Activated CD4-positive, alpha-beta T cell treated with anti-CD3 and anti-CD28 coated beads, Interleukin-2, Interleukin-6, amounts not matched to agents 100 ng/mL and 50 ng/mL, durations not matched to agents 16 hours and 8 hours (primary cell): ENCODE results near the gene MCTP2.

Experiments used
- DNase-seq: peaks from one replicate; pipeline ENCODE4 v3.0.0-alpha.2; 2020

The MCTP2 gene

GRCh38 chr15:94359716-94360115, 128.4 kb downstream of the MCTP2 start:
- DNase-seq: no peak

- no peak for DNase-seq
These were observed 128.9 kb downstream of the MCTP2 start for GRCh38 chr15:94360251-94360685.

DNA sequence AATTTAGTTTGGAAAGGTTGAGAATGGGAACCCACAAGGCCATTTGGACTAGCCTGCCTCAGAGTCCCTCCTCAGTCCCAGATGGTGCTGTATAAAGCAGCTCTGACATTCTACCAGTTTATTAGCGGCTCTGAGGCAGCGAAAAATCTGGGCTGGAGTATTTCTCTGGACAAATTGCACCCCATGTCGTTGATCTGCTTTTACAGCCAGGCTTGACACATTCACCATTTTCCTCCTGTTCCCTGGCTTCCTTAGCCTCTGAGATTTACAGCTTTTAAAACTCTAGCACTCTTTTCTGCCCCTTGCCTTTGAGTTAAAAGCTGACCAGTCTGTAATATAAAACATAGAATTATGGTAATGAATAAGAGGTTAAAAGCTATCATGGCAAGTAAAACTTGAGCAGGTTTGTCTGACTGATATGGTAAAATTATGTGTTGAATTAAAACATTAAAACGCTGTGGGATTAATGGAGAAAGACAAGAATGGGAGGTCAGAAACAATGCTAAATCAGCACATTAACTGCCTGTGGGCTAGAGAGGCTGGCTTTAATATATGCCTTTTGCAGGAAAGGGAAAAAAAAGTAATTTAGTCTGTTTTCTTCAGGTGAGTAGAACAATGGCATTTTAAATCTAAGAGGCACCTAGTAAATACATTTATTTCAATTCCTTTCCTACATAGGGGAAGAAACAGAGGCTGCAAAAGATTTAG, 131.2 kb downstream of the MCTP2 start:
- DNase-seq: no peak

- no peak for DNase-seq
These were observed 132.0 kb downstream of the MCTP2 start for GRCh38 chr15:94363382-94363781.

- no peak for DNase-seq
These were observed 135.4 kb downstream of the MCTP2 start for GRCh38 chr15:94366781-94367180.

DNA sequence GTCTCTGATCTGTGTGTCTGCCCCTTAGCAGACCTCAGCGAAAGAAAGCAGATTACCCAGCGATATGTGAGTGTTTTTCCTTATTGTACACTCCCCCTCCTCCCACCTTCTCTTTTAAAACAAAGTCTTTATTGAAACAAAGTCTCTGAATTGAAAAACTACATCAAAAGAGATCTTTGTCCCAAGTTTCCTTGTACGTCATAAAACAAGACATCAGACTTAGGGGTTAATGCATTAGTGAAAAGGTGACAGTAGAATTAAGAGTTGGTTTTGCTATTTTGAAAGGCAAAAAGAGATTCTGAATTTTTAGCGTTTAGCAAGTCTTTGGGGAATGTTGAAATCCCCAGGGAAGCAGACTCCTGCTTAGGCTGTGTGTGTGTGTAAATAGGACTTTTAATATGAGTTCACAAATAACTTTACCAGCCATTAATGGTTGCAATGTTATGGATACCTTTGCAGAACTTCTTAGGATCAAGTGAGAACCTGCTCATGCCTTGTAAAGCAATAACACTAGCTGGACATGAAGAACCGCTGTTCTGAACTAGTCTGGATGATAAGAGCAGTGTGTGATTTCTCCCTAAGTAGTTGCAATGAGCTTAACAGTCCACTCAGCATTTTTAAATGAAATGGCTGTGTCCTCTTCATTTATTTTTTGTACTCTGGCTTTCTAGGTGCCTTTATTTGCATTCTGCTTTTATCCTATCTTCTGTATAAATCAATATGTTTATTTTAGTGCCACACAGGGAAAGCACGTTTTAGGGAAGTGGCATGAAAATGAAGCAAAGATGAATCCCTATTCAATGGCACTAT, 136.6 kb downstream of the MCTP2 start:
- no peak for DNase-seq

- DNase-seq: no peak
These were observed 139.0 kb downstream of the MCTP2 start for GRCh38 chr15:94370206-94370935.

DNA sequence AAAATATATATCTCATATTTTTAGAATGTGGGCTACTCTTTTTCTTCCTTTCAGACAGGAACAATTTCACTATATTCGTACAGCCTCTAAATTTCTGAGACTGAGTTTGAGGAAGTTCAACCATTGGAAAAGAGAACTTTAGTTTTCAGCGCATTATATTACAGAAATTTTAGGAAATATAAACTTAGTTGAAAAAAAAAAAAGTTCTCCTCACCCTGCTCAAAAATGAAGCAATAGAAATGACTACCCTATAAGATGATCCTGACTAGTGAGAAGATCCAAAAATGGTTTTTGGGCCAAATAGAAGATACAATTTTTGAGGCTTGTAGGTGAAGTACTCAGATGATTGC, 139.6 kb downstream of the MCTP2 start:
- no peak for DNase-seq

DNA sequence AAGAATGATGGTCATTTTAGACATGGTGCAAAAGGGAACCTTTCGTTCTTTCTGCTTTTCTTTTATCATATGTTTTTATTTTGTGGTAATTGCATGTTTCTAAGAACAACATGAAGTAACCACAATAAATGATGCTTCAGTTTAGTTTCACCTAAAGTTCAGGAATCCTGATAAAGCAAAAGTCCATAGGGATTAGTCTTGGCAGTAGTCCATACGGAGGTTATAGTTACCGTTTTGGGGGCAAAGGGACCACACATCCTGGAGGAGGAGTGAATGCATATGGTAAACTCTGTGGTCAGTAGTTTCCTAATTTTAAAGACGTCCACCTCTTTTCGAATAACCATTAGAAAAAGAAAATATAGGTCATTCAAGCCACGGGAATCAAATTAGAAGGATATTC, 141.5 kb downstream of the MCTP2 start:
- DNase-seq: no peak

GRCh38 chr15:94375997-94376396, 144.6 kb downstream of the MCTP2 start:
- DNase-seq: no peak

DNA sequence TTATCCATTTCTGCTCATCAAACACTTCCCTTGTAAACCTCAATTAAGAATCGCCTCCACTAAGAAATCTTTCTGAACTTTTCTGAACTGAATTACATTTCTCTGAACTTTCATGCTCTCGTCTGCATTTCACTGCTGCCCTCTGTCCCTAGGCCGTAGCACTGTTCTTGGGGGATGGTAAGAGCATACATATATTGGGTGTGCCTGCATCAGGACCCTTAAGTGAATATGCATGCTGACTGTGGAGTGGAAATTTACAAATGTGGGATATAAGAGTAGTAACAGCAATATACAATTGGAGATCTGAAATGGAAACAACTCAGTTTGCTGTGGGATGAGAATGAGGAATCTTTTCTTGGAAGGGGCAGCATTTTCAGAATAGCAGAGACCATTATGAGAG, 148.6 kb downstream of the MCTP2 start:
- DNase-seq: no peak

DNA sequence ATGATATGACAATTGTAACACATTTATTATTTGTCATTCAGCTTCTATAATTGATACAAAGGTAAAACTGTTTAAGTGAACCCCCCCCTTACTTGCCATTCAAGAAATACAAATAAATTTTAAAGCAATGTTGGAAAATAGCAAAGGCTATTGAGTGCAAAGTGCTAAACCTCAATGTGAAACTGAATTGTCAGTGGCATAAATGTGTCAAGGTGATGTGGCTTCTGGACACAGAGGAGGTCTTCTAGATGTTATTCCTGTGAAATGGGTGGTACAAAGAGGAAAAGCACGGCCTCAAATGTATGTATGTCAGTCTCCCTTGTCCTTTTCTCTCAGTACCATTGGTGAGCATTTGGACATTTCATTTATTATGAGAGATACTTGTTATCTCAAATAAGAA, 149.4 kb downstream of the MCTP2 start:
- no peak for DNase-seq

GRCh38 chr15:94381384-94381783, 150.0 kb downstream of the MCTP2 start:
- DNase-seq: no peak

GRCh38 chr15:94383041-94383440, 151.7 kb downstream of the MCTP2 start:
- no peak for DNase-seq

DNA sequence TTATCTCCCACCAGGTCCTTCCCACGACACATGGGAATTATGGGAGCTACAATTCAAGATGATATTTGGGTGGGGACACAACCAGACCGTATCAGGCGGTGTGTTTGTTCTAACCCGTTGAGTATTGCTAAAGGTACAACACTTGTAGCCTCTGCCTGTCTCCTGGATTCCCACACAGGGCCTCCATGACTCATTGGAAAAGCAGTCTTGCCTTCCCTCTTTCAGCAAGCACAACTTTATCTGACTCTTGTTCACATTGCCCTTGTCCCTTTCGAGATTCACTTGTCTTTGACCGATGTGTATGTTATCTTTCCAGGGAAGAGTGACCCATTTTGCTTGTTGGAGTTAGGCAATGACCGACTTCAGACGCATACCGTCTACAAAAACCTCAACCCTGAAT, 152.3 kb downstream of the MCTP2 start:
- no peak for DNase-seq

DNA sequence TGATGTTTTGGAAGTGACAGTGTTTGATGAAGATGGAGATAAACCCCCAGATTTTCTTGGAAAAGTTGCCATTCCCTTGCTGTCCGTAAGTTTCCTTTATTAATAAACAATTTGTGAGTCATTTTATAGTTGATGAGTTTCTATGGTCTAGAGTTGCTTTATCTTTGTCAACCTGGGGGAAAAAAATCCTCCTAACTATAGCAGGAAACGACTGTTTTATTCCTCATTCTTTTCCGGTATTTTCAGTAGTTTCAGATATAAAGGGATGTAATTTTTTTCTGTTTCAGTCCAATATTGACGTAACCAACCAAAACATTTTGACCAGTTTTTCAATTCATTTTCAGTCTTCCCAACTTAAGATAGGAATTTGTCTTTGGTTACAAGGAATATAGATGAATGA, 154.1 kb downstream of the MCTP2 start:
- DNase-seq: no peak

DNA sequence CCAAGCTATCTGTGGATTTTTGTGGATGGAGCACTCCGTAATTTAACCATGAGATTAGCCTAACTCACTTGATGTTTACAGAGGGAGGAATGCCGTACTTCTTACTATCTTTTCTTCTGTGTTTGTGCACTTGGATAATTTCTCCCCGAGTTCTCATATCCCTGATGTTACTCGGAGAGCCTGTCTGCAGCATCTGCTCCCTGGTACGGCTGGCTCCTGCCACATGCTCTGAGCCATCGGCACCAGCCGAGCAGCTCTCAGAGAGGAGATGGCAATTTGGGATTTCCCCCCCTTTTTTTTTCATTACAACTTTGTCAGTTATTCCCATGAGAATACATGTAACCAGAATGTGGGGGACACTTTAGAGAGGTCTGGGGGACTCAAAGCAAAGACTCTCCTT, 155.0 kb downstream of the MCTP2 start:
- no peak for DNase-seq

DNA sequence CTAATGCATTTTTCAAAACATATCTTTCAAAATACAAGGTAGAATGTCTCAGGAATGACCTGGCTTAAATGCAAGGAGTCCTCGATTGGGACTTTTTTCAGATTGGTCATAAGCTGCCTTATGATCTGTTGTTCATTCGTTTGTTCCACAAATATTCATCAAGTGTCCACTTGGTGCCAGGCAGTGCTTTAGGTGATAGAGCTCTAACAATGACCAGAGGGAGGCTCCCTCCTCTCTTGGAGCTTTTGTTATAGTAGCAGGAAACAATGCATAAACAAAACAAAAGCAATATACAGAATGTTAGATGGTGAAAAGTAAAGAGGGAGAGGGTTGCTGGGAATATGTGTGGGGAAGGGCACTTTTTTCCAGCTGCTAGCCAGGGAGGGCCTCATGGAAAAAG, 156.1 kb downstream of the MCTP2 start:
- no peak for DNase-seq

DNA sequence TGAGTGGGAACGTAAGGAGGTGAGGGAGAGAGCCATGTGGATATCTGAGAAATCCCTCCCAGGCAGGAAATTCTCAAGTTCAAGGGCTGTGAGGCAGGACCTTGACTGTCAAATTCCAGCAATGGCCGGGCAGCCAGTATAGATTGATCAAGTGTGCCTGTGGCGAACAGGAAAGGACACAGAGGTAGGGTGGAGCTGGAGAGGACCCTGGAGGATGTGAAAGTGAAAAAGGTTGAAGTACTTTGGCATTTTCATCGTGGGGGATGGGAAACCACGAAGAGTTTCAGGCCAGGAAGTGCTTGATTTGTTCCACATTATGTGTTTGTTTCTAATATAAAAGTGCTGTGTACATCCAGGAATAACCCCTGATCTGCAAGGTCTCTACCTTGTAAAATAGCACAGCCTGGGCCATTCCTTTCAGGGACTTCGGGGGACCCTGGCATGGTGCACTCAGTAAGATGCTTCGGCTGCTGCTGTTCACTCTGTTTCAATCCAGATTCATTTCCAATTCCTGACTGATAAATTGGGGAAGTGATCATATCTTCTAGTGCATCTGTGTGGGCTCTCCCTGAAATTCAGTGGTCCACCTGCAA, 156.6 kb downstream of the MCTP2 start:
- DNase-seq: peak; percentile 9

- DNase-seq: no peak
These were observed 164.3 kb downstream of the MCTP2 start for GRCh38 chr15:94395640-94396039.

GRCh38 chr15:94397337-94397736, 166.0 kb downstream of the MCTP2 start:
- no peak for DNase-seq

- no peak for DNase-seq
These were observed 166.6 kb downstream of the MCTP2 start for GRCh38 chr15:94398001-94398400.

GRCh38 chr15:94400526-94401298, 169.4 kb downstream of the MCTP2 start:
- DNase-seq: no peak
